Measurements from ENCODE around the gene PITX1. TPM values are rescaled to one million over a fixed set of nuclear protein-coding genes. Genes with fewer than 3 reads are reported as not detected.

Gene PITX1
- polyA plus RNA-seq, 1 experiment = 14.3 TPM

DNA sequence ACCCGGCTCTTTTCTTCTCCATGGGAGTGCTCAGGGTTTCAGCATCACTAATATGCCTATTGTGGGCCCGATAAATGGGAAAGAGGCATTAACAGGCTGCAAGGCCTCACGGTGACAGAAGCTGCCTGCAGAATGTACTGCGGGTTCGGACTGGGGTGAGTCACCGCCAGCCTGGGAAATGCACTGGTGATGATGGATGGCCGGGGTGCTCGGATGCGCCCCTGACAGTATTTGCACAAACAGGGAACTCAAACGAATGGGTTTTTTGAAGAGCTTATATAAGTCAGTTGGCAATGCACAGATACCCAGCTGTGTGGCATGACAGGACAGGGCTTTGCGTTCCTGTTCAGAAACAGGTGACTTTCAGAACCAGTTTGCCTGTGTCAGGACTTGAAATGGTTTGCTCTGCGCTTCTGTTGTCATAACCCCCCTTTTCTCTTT is 42.0 kb upstream of the PITX1 start:
- ChIA-PET CTCF (no interaction called here), POLR2A (no interaction called here)
- TF ChIP-seq, protein P1, sequence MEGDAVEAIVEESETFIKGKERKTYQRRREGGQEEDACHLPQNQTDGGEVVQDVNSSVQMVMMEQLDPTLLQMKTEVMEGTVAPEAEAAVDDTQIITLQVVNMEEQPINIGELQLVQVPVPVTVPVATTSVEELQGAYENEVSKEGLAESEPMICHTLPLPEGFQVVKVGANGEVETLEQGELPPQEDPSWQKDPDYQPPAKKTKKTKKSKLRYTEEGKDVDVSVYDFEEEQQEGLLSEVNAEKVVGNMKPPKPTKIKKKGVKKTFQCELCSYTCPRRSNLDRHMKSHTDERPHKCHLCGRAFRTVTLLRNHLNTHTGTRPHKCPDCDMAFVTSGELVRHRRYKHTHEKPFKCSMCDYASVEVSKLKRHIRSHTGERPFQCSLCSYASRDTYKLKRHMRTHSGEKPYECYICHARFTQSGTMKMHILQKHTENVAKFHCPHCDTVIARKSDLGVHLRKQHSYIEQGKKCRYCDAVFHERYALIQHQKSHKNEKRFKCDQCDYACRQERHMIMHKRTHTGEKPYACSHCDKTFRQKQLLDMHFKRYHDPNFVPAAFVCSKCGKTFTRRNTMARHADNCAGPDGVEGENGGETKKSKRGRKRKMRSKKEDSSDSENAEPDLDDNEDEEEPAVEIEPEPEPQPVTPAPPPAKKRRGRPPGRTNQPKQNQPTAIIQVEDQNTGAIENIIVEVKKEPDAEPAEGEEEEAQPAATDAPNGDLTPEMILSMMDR (IDR thresholded peaks at IDR 0.05; ENCODE audit: insufficient read depth, low read depth, low read length) = no peak
- DNase-seq (ENCODE audit: low read depth) = no peak
- Histone ChIP-seq H3K27me3 (ENCODE audit: control insufficient read depth, insufficient read depth, low read length) (no peaks in the 10 kb centered on the region), H3K4me3 (ENCODE audit: low read depth, low read length) (no peak overlapping the region), H3K36me3 (ENCODE audit: control insufficient read depth, insufficient read depth, low read length) (no peaks in the 10 kb centered on the region)

DNA sequence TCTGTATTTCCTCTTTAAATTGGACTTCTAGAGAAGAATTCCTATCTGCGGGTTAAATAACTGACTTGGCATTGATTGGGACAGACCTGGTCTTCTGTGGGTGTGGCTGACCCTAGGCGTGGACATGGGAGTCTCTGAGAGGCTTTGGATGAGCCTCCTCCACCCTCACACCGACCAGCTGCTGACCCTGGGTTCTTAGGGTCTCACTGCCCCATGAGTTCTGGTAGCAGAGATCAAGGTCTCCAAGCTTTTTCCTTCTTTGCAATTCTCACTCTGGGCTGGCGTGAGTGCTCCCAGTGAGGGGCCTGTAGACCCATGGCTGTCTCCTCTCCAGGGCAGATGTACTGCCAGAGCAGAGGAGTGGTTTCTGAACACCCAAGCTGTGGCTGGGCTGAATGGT is 41.6 kb upstream of the PITX1 start:
- no peak overlapping the region for H3K4me3 ChIP-seq (ENCODE audit: low read depth, low read length)
- POLR2A ChIA-PET = no interaction called here
- CTCF ChIA-PET = no interaction called here
- DNase-seq (ENCODE audit: low read depth) = no peak
- TF ChIP-seq, protein P1 (IDR thresholded peaks at IDR 0.05; ENCODE audit: insufficient read depth, low read depth, low read length) = no peak
- H3K36me3 ChIP-seq (ENCODE audit: control insufficient read depth, insufficient read depth, low read length) = no peaks in the 10 kb centered on the region
- no peaks in the 10 kb centered on the region for H3K27me3 ChIP-seq (ENCODE audit: control insufficient read depth, insufficient read depth, low read length)

DNA sequence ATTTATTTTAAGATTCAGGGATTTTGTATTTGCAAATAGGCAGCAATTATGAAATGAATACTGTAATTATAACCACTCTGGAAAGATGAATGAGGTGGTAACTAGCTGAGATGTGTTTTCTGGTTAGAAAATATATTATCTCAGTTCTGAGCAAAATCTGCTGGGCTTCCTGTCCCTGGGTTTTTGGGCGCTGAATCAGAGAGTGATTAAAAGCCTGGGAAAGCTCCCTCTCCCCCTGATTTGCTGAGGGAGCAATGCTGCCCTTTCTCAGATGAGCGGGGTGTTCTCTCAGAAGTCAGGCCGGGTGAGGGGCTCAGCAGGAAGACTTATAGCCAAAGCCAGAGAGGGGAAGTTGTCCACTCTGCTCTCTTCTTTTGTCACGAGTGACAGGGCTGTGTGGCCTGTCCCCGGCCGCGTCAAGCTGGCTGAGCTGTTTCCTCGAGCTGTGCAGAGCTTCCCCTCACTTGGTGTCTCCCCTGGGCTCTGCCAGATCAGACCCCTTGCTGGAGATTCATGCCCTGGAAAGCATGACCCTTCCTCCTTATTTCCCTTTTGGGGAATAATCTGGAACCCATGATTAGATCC is 39.8 kb upstream of the PITX1 start:
- ChIA-PET POLR2A (no interaction called here), CTCF (interaction anchor here (0.5 kb wide), 1 partner anchor 259 kb away, joined by 3 read pairs; no protein-coding TSS in a partner anchor)
- no peaks in the 10 kb centered on the region for H3K27me3 ChIP-seq (ENCODE audit: control insufficient read depth, insufficient read depth, low read length)
- no peak overlapping the region for H3K4me3 ChIP-seq (ENCODE audit: low read depth, low read length)
- TF ChIP-seq, protein P1 (IDR thresholded peaks at IDR 0.05; ENCODE audit: insufficient read depth, low read depth, low read length) = no peak
- H3K36me3 ChIP-seq (ENCODE audit: control insufficient read depth, insufficient read depth, low read length) = no peaks in the 10 kb centered on the region
- no peak for DNase-seq (ENCODE audit: low read depth)

DNA sequence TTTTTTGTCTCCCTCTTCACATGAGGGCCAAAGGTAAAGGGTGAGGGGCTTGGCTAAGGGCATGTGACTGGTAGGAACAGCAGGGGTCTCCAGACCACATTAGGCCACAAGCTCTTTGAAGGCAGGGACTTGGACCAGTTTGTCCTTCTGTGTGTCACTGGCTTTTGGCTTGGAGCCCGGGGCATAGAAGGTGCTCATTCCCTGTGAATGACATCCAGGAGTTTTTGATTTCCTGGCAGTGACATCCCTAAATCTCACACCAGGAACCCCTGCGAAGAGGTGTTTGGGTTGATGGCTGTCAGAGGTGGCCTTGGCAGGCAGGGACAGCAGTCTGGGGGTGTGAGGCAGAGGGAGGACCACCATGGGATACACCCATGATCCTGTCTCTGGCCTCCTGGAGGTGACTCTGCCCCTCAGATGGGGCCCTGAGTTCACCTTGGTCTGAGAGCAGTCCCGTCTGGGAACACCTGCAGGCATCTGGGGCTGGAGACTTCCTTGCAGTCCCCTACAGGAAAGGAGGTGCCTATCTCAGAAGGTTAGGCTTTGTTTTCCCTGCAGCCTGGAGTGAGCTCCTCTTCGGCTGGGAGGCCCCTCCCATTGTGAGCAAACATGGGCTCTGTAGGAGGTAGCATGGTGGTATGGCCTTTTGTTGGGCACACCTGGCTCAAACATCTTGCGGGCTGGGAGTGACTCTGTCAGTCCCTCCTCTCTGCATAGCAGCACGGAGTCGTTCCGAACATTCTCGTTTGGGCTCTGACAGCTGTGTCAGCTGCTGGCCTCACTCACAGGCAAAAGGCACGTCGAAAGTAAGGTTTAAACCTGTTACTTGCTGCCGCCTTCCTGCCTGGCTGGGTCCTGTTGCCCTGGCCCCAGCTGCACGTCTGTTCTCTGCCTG is 38.6 kb upstream of the PITX1 start:
- no peak overlapping the region for H3K4me3 ChIP-seq (ENCODE audit: low read depth, low read length)
- H3K36me3 ChIP-seq (ENCODE audit: control insufficient read depth, insufficient read depth, low read length) = no peaks in the 10 kb centered on the region
- ChIA-PET CTCF (interaction anchor here (1.5 kb wide), 1 partner anchor 13 kb away, joined by 3 read pairs; no protein-coding TSS in a partner anchor), POLR2A (no interaction called here)
- TF ChIP-seq, protein P1 (IDR thresholded peaks at IDR 0.05; ENCODE audit: insufficient read depth, low read depth, low read length) = no peak
- H3K27me3 ChIP-seq (ENCODE audit: control insufficient read depth, insufficient read depth, low read length) = no peaks in the 10 kb centered on the region; the same call in 1 of the 2 replicates
- no peak for DNase-seq (ENCODE audit: low read depth)

DNA sequence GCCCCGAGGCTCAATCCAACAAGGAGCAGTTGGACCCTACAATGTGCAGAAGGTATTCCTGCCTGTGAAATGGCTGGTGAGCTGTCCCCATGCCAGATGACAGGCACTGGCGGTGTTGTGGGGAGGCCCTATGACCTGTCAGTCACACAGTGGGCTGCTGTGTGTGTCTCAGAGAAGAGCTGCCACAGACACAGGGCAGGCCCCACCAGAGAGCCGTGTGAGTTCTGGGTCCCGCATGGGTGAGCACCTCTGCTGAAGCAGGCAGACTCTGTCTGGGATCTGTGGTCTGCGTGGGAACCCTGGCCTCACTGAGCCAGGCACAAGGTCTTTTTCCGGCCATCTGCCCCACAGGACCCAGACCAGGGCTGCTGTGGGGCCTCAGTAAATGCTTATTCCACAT is 37.3 kb upstream of the PITX1 start:
- POLR2A ChIA-PET = no interaction called here
- Histone ChIP-seq H3K4me3 (ENCODE audit: low read depth, low read length) (no peak overlapping the region), H3K27me3 (ENCODE audit: control insufficient read depth, insufficient read depth, low read length) (peaks cover 2% of the 10 kb centered on the region), H3K36me3 (ENCODE audit: control insufficient read depth, insufficient read depth, low read length) (no peaks in the 10 kb centered on the region)
- CTCF ChIA-PET = interaction anchor here (1.5 kb wide), 1 partner anchor 12 kb away, joined by 3 read pairs; no protein-coding TSS in a partner anchor
- DNase-seq (ENCODE audit: low read depth) = no peak
- TF ChIP-seq, protein P1 (IDR thresholded peaks at IDR 0.05; ENCODE audit: insufficient read depth, low read depth, low read length) = no peak

Measured in BJ (cell line).